ENCODE data around the gene CAMTA1. TPM values are rescaled to one million over a fixed set of nuclear protein-coding genes. Genes with fewer than 3 reads are reported as not detected.

The CAMTA1 gene
- total RNA-seq, 1 experiment from 2014 or later: 69.5 TPM

- Histone ChIP-seq H3K9me2 (ENCODE audit: insufficient read depth) (no peaks in the 10 kb centered on the region), H3K4me1 (ENCODE audit: control insufficient read depth in 1 of 2, insufficient read depth in 2 of 2, low read length in 2 of 2) (peaks cover 0 to 4% of the 10 kb centered on the region in 2 experiments; a peak in 2 of 4 replicates), H3K4me3 (replicated peaks in 1 of 2; ENCODE audit: low read depth in 1 of 2, low read length in 2 of 2) (no peak overlapping the region), H3K79me2 (ENCODE audit: insufficient read depth, low read length) (no peaks in the 10 kb centered on the region), H3K27ac (ENCODE audit: low read depth, low read length) (no peak overlapping the region), H3K9ac (ENCODE audit: low read length) (no peak overlapping the region), H3K4me2 (ENCODE audit: low read length) (no peak overlapping the region), H2AFZ (ENCODE audit: low read depth, low read length, poor library complexity, severe bottlenecking) (no peak overlapping the region), H4K20me1 (ENCODE audit: insufficient read depth) (no peaks in the 10 kb centered on the region), H3K36me3 (ENCODE audit: control insufficient read depth in 1 of 2, insufficient read depth in 2 of 2, low read length in 2 of 2) (no peaks in the 10 kb centered on the region), H3K27me3 (ENCODE audit: insufficient read depth, low read length) (no peaks in the 10 kb centered on the region), H3K9me3 (ENCODE audit: control insufficient read depth in 1 of 2, insufficient read depth in 1 of 2, low read depth in 1 of 2, low read length in 2 of 2) (no peaks in the 10 kb centered on the region)
- ATAC-seq (no peak), DNase-seq (ENCODE audit: low read depth, low spot score) (no peak)
- ChIA-PET POLR2A (no interaction called here), RAD21 (ENCODE audit: low non-redundant PET in 1 of 2, low total read pairs in 2 of 2, uncharacterized antibody in 2 of 2, unreplicated experiment in 2 of 2) (no interaction called here), CTCF (no interaction called here)
- no TSS peak for BruUV-seq (replicated peaks)
- intact Hi-C loops (cut with micrococcal nuclease): no loop called here
- TF ChIP-seq EZH2 (IDR thresholded peaks at IDR 0.05) (no peak), ZNF274 (IDR thresholded peaks at IDR 0.05; ENCODE audit: low read depth, low read length) (no peak)
- TF ChIP-seq, protein P1, sequence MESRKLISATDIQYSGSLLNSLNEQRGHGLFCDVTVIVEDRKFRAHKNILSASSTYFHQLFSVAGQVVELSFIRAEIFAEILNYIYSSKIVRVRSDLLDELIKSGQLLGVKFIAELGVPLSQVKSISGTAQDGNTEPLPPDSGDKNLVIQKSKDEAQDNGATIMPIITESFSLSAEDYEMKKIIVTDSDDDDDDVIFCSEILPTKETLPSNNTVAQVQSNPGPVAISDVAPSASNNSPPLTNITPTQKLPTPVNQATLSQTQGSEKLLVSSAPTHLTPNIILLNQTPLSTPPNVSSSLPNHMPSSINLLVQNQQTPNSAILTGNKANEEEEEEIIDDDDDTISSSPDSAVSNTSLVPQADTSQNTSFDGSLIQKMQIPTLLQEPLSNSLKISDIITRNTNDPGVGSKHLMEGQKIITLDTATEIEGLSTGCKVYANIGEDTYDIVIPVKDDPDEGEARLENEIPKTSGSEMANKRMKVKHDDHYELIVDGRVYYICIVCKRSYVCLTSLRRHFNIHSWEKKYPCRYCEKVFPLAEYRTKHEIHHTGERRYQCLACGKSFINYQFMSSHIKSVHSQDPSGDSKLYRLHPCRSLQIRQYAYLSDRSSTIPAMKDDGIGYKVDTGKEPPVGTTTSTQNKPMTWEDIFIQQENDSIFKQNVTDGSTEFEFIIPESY (IDR thresholded peaks at IDR 0.05; ENCODE audit: extremely low read depth, insufficient replicate concordance, low read length): no peak
Observed at GRCh38 chr1:7458946-7459345, 673.7 kb downstream of the CAMTA1 start.

DNA sequence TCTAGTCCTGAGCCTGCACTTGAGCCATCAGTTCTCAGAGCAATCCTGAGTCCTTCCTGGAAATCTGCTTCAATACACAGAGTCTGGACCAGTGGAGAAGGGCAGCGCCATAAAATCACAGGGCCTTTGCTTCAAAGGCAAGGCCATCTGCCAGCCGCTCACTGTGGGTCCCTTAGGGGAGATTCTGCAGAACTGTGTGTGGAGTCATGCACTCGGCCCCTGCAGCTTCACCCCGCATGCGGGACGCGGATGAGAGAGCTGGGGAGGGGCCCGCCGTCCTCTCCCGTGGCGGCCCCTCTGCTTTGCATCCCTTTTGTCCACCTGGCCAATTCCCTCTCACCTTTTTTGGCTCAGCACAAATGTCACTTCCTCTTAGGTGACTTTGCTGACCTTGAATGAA lies 674.7 kb downstream of the CAMTA1 start:
- BruUV-seq (replicated peaks): no TSS peak
- ChIA-PET RAD21 (ENCODE audit: low non-redundant PET in 1 of 2, low total read pairs in 2 of 2, uncharacterized antibody in 2 of 2, unreplicated experiment in 2 of 2) (no interaction called here), CTCF (no interaction called here), POLR2A (no interaction called here)
- intact Hi-C loops (cut with micrococcal nuclease): no loop called here
- no peak for DNase-seq (ENCODE audit: low read depth, low spot score)
- no peak overlapping the region for H3K4me2 ChIP-seq (ENCODE audit: low read length)
- no peaks in the 10 kb centered on the region for H3K9me2 ChIP-seq (ENCODE audit: insufficient read depth)
- no peaks in the 10 kb centered on the region for H3K9me3 ChIP-seq (ENCODE audit: control insufficient read depth in 1 of 2, insufficient read depth in 1 of 2, low read depth in 1 of 2, low read length in 2 of 2)
- no peak overlapping the region for H3K9ac ChIP-seq (ENCODE audit: low read length)
- no peak for ATAC-seq
- H3K79me2 ChIP-seq (ENCODE audit: insufficient read depth, low read length): no peaks in the 10 kb centered on the region
- H3K4me1 ChIP-seq (ENCODE audit: control insufficient read depth in 1 of 2, insufficient read depth in 2 of 2, low read length in 2 of 2): no peaks in the 10 kb centered on the region
- no peaks in the 10 kb centered on the region for H4K20me1 ChIP-seq (ENCODE audit: insufficient read depth)
- no peaks in the 10 kb centered on the region for H3K36me3 ChIP-seq (ENCODE audit: control insufficient read depth in 1 of 2, insufficient read depth in 2 of 2, low read length in 2 of 2)
- no peak overlapping the region for H3K4me3 ChIP-seq (replicated peaks in 1 of 2; ENCODE audit: low read depth in 1 of 2, low read length in 2 of 2)
- H3K27me3 ChIP-seq (ENCODE audit: insufficient read depth, low read length): no peaks in the 10 kb centered on the region
- no peak overlapping the region for H2AFZ ChIP-seq (ENCODE audit: low read depth, low read length, poor library complexity, severe bottlenecking)
- H3K27ac ChIP-seq (ENCODE audit: low read depth, low read length): no peak overlapping the region
- TF ChIP-seq ZFX (IDR thresholded peaks at IDR 0.05) (no peak), POLR2A (IDR thresholded peaks at IDR 0.05; ENCODE audit: borderline replicate concordance, extremely low read depth, insufficient read depth, insufficient read length) (no peak), CEBPB (IDR thresholded peaks at IDR 0.05; ENCODE audit: low read depth) (no peak), SIN3A (IDR thresholded peaks at IDR 0.05; ENCODE audit: low read depth) (no peak), EZH2 (IDR thresholded peaks at IDR 0.05) (no peak), EGR1 (IDR thresholded peaks at IDR 0.05; ENCODE audit: low read depth) (no peak), ZNF274 (IDR thresholded peaks at IDR 0.05; ENCODE audit: low read depth, low read length) (no peak), SRF (IDR thresholded peaks at IDR 0.05; ENCODE audit: low read depth) (no peak), ELF1 (IDR thresholded peaks at IDR 0.05; ENCODE audit: borderline replicate concordance, low read depth) (no peak)
- TF ChIP-seq, protein P2, sequence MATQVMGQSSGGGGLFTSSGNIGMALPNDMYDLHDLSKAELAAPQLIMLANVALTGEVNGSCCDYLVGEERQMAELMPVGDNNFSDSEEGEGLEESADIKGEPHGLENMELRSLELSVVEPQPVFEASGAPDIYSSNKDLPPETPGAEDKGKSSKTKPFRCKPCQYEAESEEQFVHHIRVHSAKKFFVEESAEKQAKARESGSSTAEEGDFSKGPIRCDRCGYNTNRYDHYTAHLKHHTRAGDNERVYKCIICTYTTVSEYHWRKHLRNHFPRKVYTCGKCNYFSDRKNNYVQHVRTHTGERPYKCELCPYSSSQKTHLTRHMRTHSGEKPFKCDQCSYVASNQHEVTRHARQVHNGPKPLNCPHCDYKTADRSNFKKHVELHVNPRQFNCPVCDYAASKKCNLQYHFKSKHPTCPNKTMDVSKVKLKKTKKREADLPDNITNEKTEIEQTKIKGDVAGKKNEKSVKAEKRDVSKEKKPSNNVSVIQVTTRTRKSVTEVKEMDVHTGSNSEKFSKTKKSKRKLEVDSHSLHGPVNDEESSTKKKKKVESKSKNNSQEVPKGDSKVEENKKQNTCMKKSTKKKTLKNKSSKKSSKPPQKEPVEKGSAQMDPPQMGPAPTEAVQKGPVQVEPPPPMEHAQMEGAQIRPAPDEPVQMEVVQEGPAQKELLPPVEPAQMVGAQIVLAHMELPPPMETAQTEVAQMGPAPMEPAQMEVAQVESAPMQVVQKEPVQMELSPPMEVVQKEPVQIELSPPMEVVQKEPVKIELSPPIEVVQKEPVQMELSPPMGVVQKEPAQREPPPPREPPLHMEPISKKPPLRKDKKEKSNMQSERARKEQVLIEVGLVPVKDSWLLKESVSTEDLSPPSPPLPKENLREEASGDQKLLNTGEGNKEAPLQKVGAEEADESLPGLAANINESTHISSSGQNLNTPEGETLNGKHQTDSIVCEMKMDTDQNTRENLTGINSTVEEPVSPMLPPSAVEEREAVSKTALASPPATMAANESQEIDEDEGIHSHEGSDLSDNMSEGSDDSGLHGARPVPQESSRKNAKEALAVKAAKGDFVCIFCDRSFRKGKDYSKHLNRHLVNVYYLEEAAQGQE (IDR thresholded peaks at IDR 0.05; ENCODE audit: low read depth): no peak

Data from HCT116 (cell line).